ENCODE results near the gene EFNA4.

The EFNA4 gene

GRCh38 chr1:155093911-155094621 lies 30.5 kb downstream of the EFNA4 start:
- Histone ChIP-seq H3K4me2 (ENCODE audit: low read length) (no peak overlapping the region), H3K4me1 (ENCODE audit: control insufficient read depth, low read length) (peaks cover 11% of the 10 kb centered on the region), H3K27ac (ENCODE audit: low read depth, low read length) (no peak overlapping the region), H3K79me2 (ENCODE audit: control insufficient read depth, low read length) (no peaks in the 10 kb centered on the region), H3K4me3 (ENCODE audit: low read length) (no peak overlapping the region), H3K9me3 (ENCODE audit: control insufficient read depth, insufficient read depth, low read length) (no peaks in the 10 kb centered on the region), H3K27me3 (ENCODE audit: control insufficient read depth, low read length) (peaks cover 25% of the 10 kb centered on the region), H3K9me2 (replicated peaks; ENCODE audit: control insufficient read depth, low read length) (no peaks in the 10 kb centered on the region), H3K36me3 (ENCODE audit: control insufficient read depth, low read length) (no peaks in the 10 kb centered on the region), H3F3A (ENCODE audit: control insufficient read depth, insufficient read depth) (no peaks in the 10 kb centered on the region), H4K20me1 (ENCODE audit: control insufficient read depth, insufficient read depth, low read depth, low read length) (no peaks in the 10 kb centered on the region)
- TF ChIP-seq EZH2phosphoT487 (IDR thresholded peaks at IDR 0.05; ENCODE audit: borderline replicate concordance, low read length) (no peak), CTCF (IDR thresholded peaks at IDR 0.05; ENCODE audit: low read depth, low read length, poor library complexity, severe bottlenecking) (no peak)

- Histone ChIP-seq H4K20me1 (ENCODE audit: control insufficient read depth, insufficient read depth, low read depth, low read length) (no peaks in the 10 kb centered on the region), H3K9me3 (ENCODE audit: control insufficient read depth, insufficient read depth, low read length) (no peaks in the 10 kb centered on the region), H3F3A (ENCODE audit: control insufficient read depth, insufficient read depth) (no peaks in the 10 kb centered on the region), H3K9me2 (replicated peaks; ENCODE audit: control insufficient read depth, low read length) (no peaks in the 10 kb centered on the region), H3K4me1 (ENCODE audit: control insufficient read depth, low read length) (peaks cover 11% of the 10 kb centered on the region), H3K79me2 (ENCODE audit: control insufficient read depth, low read length) (no peaks in the 10 kb centered on the region), H3K27ac (ENCODE audit: low read depth, low read length) (no peak overlapping the region), H3K36me3 (ENCODE audit: control insufficient read depth, low read length) (no peaks in the 10 kb centered on the region), H3K4me2 (ENCODE audit: low read length) (no peak overlapping the region), H3K4me3 (ENCODE audit: low read length) (no peak overlapping the region), H3K27me3 (ENCODE audit: control insufficient read depth, low read length) (peaks cover 25% of the 10 kb centered on the region)
- TF ChIP-seq CTCF (IDR thresholded peaks at IDR 0.05; ENCODE audit: low read depth, low read length, poor library complexity, severe bottlenecking) (no peak), EZH2phosphoT487 (IDR thresholded peaks at IDR 0.05; ENCODE audit: borderline replicate concordance, low read length) (no peak)
Observed at GRCh38 chr1:155094622-155094948, 31.0 kb downstream of the EFNA4 start.

- H3K4me3 ChIP-seq (ENCODE audit: low read length) = no peak overlapping the region
- H4K20me1 ChIP-seq (ENCODE audit: control insufficient read depth, insufficient read depth, low read depth, low read length) = no peaks in the 10 kb centered on the region
- no peaks in the 10 kb centered on the region for H3K9me3 ChIP-seq (ENCODE audit: control insufficient read depth, insufficient read depth, low read length)
- H3K4me1 ChIP-seq (ENCODE audit: control insufficient read depth, low read length) = peaks cover 6% of the 10 kb centered on the region; the same call in 1 of the 2 replicates
- no peaks in the 10 kb centered on the region for H3K36me3 ChIP-seq (ENCODE audit: control insufficient read depth, low read length)
- H3K27ac ChIP-seq (ENCODE audit: low read depth, low read length) = no peak overlapping the region
- no peaks in the 10 kb centered on the region for H3F3A ChIP-seq (ENCODE audit: control insufficient read depth, insufficient read depth)
- TF ChIP-seq CTCF (IDR thresholded peaks at IDR 0.05; ENCODE audit: low read depth, low read length, poor library complexity, severe bottlenecking) = no peak
- no peak for TF ChIP-seq EZH2phosphoT487 (IDR thresholded peaks at IDR 0.05; ENCODE audit: borderline replicate concordance, low read length)
- no peak overlapping the region for H3K4me2 ChIP-seq (ENCODE audit: low read length)
- no peaks in the 10 kb centered on the region for H3K9me2 ChIP-seq (replicated peaks; ENCODE audit: control insufficient read depth, low read length)
- H3K79me2 ChIP-seq (ENCODE audit: control insufficient read depth, low read length) = no peaks in the 10 kb centered on the region
- H3K27me3 ChIP-seq (ENCODE audit: control insufficient read depth, low read length) = peaks cover 16% of the 10 kb centered on the region
Observed at GRCh38 chr1:155099331-155099730, 35.8 kb downstream of the EFNA4 start.
